SK-N-SH (cell line): ENCODE results near the gene BLID. TPM values are rescaled to one million over a fixed set of nuclear protein-coding genes. Genes with fewer than 3 reads are reported as not detected.
A peak's percentile ranks its signal among the peaks of the same experiment; 100 is the strongest.

ENCODE experiments used
- CTCF ChIA-PET: fragments of 300-600, 350-600 bp; formaldehyde crosslinking; extraction: SDS; loops from one replicate; lab custom pipeline; 2021; lab: Yijun Ruan, JAX
- POLR2A ChIA-PET: fragments of 350-600 bp; sonication (Branson Sonifier 250); formaldehyde crosslinking; extraction: SDS; loops from one replicate; lab custom pipeline; 2020; ENCODE audit warnings: antibody characterized with exemption, inconsistent platforms; lab: Yijun Ruan, JAX
- DNase-seq: peaks from one replicate; pipeline ENCODE4 v3.0.0; 2012
- H2AFZ ChIP-seq: fragments of 200-600 bp; sonication (generic); 2 replicates; pipeline ENCODE4 v1.8.1; 2016; ENCODE audit warnings: antibody characterized with exemption, mild to moderate bottlenecking, low read depth
- H3F3A ChIP-seq: fragments of 200-600 bp; sonication (generic); replicated peaks from 2 replicates; pipeline ENCODE3; 2016; ENCODE audit warnings: antibody characterized with exemption, mild to moderate bottlenecking; ENCODE audit not compliant: insufficient read depth
- H3K27ac ChIP-seq, 2 experiments: fragments of 200-500 bp in 1 of 2; fragments of 200-600 bp in 1 of 2; sonication (Bioruptor generic) in 1 of 2; sonication (generic), shearing (Covaris generic) in 1 of 2; 2 replicates each; pipeline versions ENCODE4 v1.5.1 to v1.6.1; 2014 to 2016; ENCODE audit warnings: low read depth in 2 of 2, inconsistent platforms in 1 of 2, low read length in 1 of 2, mild to moderate bottlenecking in 1 of 2, mixed read lengths in 1 of 2
- H3K27me3 ChIP-seq: fragments of 200-600 bp; sonication (generic), shearing (Covaris generic); 2 replicates; pipeline ENCODE4 v1.6.1; 2016; ENCODE audit warnings: mixed run types; ENCODE audit not compliant: insufficient read depth
- H3K36me3 ChIP-seq, 2 experiments: fragments of 200-500 bp in 1 of 2; fragments of 200-600 bp in 1 of 2; sonication (Bioruptor generic) in 1 of 2; sonication (generic) in 1 of 2; replicated peaks in 1 of 2; 2 replicates each; pipeline versions ENCODE3 to v1.5.1; 2014 to 2016; ENCODE audit warnings: low read length in 1 of 2, mild to moderate bottlenecking in 1 of 2; ENCODE audit not compliant: insufficient read depth in 2 of 2, control insufficient read depth in 1 of 2
- H3K4me1 ChIP-seq, 2 experiments: fragments of 200-500 bp in 1 of 2; fragments of 200-600 bp in 1 of 2; sonication (Bioruptor generic) in 1 of 2; sonication (generic), shearing (Covaris generic) in 1 of 2; 2 replicates each; pipeline versions ENCODE4 v1.5.1 to v1.6.1; 2014 to 2016; ENCODE audit warnings: low read depth in 1 of 2, low read length in 1 of 2, mixed run types in 1 of 2; ENCODE audit not compliant: insufficient read depth in 2 of 2, control insufficient read depth in 1 of 2
- H3K4me2 ChIP-seq: fragments of 200-600 bp; sonication (generic), shearing (Covaris generic); 2 replicates; pipeline ENCODE4 v1.6.1; 2017; ENCODE audit warnings: mixed run types
- H3K4me3 ChIP-seq, 2 experiments: fragments of 200-500 bp in 1 of 2; fragments of 200-600 bp in 1 of 2; sonication (Bioruptor generic) in 1 of 2; sonication (generic), shearing (Covaris generic) in 1 of 2; 2 replicates each; pipeline versions ENCODE4 v1.5.1 to v1.8.1; 2014 to 2016; ENCODE audit warnings: low read depth in 2 of 2, inconsistent platforms in 1 of 2, low read length in 1 of 2, mild to moderate bottlenecking in 1 of 2, mixed read lengths in 1 of 2, moderate library complexity in 1 of 2
- H3K79me2 ChIP-seq: fragments of 200-600 bp; sonication (generic); 2 replicates; pipeline ENCODE4 v1.8.1; 2017; ENCODE audit warnings: mild to moderate bottlenecking; ENCODE audit not compliant: insufficient read depth
- H3K9ac ChIP-seq: fragments of 200-600 bp; sonication (generic); 2 replicates; pipeline ENCODE4 v1.6.1; 2017; ENCODE audit warnings: mixed run types
- H3K9me2 ChIP-seq: fragments of 200-600 bp; sonication (generic); 2 replicates; pipeline ENCODE4 v1.6.1; 2017; ENCODE audit warnings: mixed run types
- H3K9me3 ChIP-seq: fragments of 200-600 bp; sonication (generic); 2 replicates; pipeline ENCODE4 v1.6.1; 2017; ENCODE audit warnings: mixed run types, mild to moderate bottlenecking, moderate library complexity
- H4K20me1 ChIP-seq: fragments of 200-600 bp; sonication (generic); 2 replicates; pipeline ENCODE4 v1.6.1; 2017; ENCODE audit warnings: mild to moderate bottlenecking, mixed run types; ENCODE audit not compliant: insufficient read depth
- CHD2 ChIP-seq: fragments of 150-350 bp; IDR thresholded peaks from 2 replicates; pipeline ENCODE4 v1.6.1; 2018; ENCODE audit warnings: low read length; ENCODE audit not compliant: partially characterized antibody
- ELF1 ChIP-seq: IDR thresholded peaks from 2 replicates; pipeline ENCODE4 v1.4.0; 2012
- FOXM1 ChIP-seq: IDR thresholded peaks from 2 replicates; pipeline ENCODE4 v1.4.0; 2012; ENCODE audit warnings: low read depth, mild to moderate bottlenecking
- GATA2 ChIP-seq: sonication (generic); formaldehyde crosslinking; IDR thresholded peaks from 2 replicates; pipeline ENCODE4 v1.5.0; 2020; ENCODE audit warnings: mild to moderate bottlenecking, missing genetic modification reagents
- JUND ChIP-seq: IDR thresholded peaks from 2 replicates; pipeline ENCODE4 v1.4.0; 2012
- POLR2AphosphoS5 ChIP-seq: IDR thresholded peaks from 2 replicates; pipeline ENCODE4 v1.6.1; 2012; ENCODE audit warnings: low read depth, low read length
- RAD21 ChIP-seq: IDR thresholded peaks from 2 replicates; pipeline ENCODE4 v1.6.1; 2012; ENCODE audit warnings: mild to moderate bottlenecking, low read length
- RXRA ChIP-seq: IDR thresholded peaks from 2 replicates; pipeline ENCODE4 v1.4.0; 2012; ENCODE audit warnings: low read depth, mild to moderate bottlenecking, borderline replicate concordance
- SMC3 ChIP-seq: IDR thresholded peaks from 2 replicates; pipeline ENCODE4 v1.6.1; 2012; ENCODE audit warnings: low read depth, low read length, improper control_type of control experiment
- TAF1 ChIP-seq: IDR thresholded peaks from 2 replicates; pipeline ENCODE4 v1.6.1; 2012; ENCODE audit warnings: low read depth, mild to moderate bottlenecking, low read length, moderate library complexity, borderline replicate concordance
- TCF12 ChIP-seq: IDR thresholded peaks from 2 replicates; pipeline ENCODE4 v1.4.0; 2012
- YY1 ChIP-seq: IDR thresholded peaks from 2 replicates; pipeline ENCODE4 v1.4.0; 2012; ENCODE audit warnings: low read depth, mild to moderate bottlenecking
- WGBS: methylation state at CpG from one replicate; pipeline ENCODE4 v1.1.6; 2017; ENCODE audit warnings: low lambda C conversion rate; 5-methylcytosine and 5-hydroxymethylcytosine counted together
- polyA plus RNA-seq, 3 experiments: library from polyadenylated mRNA; depleted of rRNA; stranded (reverse); fragments of >200 nt; gene quantifications; 2 replicates each; pipeline ENCODE4 v1.2.3, GENCODE V29; 2012
- TF ChIP-seq, protein P1 (sequence below): fragments of 200-600 bp; sonication (generic); IDR thresholded peaks from 2 replicates; pipeline ENCODE4 v1.6.1; 2017; ENCODE audit warnings: antibody characterized with exemption, mild to moderate bottlenecking, moderate library complexity
- TF ChIP-seq, protein P2 (sequence below): fragments of 150-350 bp; IDR thresholded peaks from 2 replicates; pipeline ENCODE4 v1.6.1; 2016; ENCODE audit warnings: mild to moderate bottlenecking, low read depth, low read length
- TF ChIP-seq, protein P3 (sequence below): IDR thresholded peaks from 2 replicates; pipeline ENCODE4 v1.4.0; 2012; ENCODE audit warnings: low read depth, borderline replicate concordance
- TF ChIP-seq, protein P4 (sequence below): IDR thresholded peaks from 2 replicates; pipeline ENCODE4 v1.4.0; 2012; ENCODE audit warnings: low read depth
- TF ChIP-seq, protein P5 (sequence below): IDR thresholded peaks from 2 replicates; pipeline ENCODE4 v1.6.1; 2012; ENCODE audit warnings: mild to moderate bottlenecking, low read depth, low read length, moderate library complexity

Gene BLID
- polyA plus RNA-seq, 1 of the 3 experiments (the other 2 are of a cell fraction) = not detected

DNA sequence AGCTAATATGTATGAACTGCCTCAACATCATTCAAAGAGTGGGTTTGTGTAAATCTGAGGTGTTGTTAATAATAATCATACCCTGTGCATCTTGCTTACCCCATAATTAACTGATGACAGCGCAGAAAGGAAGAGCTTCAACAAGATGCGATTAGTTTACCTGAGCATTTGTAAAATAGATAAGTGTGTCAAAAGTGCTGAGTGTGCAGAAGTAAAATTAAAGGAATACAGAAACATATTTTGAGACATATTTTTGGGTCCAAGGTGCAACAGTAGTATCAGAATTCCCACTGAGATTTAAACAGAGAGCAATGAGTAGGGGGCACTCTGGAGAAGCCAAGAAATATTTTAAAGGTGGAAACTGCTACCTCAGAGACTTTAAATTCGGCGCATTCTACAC, 6.1 kb downstream of the BLID start:
- TF ChIP-seq CHD2 (no peak), TAF1 (no peak), JUND (no peak), SMC3 (no peak), YY1 (no peak), FOXM1 (no peak), POLR2AphosphoS5 (no peak), TCF12 (no peak)
- TF ChIP-seq, protein P1, sequence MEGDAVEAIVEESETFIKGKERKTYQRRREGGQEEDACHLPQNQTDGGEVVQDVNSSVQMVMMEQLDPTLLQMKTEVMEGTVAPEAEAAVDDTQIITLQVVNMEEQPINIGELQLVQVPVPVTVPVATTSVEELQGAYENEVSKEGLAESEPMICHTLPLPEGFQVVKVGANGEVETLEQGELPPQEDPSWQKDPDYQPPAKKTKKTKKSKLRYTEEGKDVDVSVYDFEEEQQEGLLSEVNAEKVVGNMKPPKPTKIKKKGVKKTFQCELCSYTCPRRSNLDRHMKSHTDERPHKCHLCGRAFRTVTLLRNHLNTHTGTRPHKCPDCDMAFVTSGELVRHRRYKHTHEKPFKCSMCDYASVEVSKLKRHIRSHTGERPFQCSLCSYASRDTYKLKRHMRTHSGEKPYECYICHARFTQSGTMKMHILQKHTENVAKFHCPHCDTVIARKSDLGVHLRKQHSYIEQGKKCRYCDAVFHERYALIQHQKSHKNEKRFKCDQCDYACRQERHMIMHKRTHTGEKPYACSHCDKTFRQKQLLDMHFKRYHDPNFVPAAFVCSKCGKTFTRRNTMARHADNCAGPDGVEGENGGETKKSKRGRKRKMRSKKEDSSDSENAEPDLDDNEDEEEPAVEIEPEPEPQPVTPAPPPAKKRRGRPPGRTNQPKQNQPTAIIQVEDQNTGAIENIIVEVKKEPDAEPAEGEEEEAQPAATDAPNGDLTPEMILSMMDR = no peak
- TF ChIP-seq, protein P2, sequence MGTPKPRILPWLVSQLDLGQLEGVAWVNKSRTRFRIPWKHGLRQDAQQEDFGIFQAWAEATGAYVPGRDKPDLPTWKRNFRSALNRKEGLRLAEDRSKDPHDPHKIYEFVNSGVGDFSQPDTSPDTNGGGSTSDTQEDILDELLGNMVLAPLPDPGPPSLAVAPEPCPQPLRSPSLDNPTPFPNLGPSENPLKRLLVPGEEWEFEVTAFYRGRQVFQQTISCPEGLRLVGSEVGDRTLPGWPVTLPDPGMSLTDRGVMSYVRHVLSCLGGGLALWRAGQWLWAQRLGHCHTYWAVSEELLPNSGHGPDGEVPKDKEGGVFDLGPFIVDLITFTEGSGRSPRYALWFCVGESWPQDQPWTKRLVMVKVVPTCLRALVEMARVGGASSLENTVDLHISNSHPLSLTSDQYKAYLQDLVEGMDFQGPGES = no peak
- Histone ChIP-seq H3K27ac (peak overlapping the region in 1 of 2 experiments; percentile 94; a peak in 1 of 4 replicates), H4K20me1 (peaks cover 93% of the 10 kb centered on the region), H3K9me3 (no peaks in the 10 kb centered on the region), H3K9ac (no peak overlapping the region), H3K27me3 (no peaks in the 10 kb centered on the region), H3F3A (peaks cover 72% of the 10 kb centered on the region), H3K4me3 (no peak overlapping the region), H3K4me2 (no peak overlapping the region), H3K79me2 (peaks cover 100% of the 10 kb centered on the region), H3K9me2 (no peaks in the 10 kb centered on the region), H3K4me1 (peaks cover 8 to 58% of the 10 kb centered on the region in 2 experiments), H3K36me3 (peaks cover 5 to 72% of the 10 kb centered on the region in 2 experiments), H2AFZ (no peak overlapping the region)
- CTCF ChIA-PET = no interaction called here
- POLR2A ChIA-PET = no interaction called here
- WGBS = 94% methylated on average over 4 of the region's 4 CpGs
- DNase-seq = no peak

DNA sequence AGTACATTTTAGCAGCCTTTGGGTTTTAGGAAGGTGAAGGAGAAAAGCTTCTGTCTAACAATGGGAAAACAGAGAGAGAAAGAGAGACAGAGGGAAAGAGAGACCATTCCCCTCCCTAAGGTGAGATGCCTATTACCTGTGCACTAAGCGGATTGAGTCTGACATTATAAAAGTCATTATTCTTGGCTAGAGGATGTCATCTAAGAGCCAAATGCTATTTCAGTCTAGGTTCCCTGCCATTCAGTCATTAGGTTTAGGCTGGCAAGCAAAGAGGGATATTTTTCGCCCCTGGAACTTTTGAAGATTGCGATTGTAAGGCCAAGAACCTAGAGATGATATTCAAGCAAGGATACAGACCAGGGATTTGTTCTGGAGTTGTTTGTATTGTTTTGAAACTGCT, 7.2 kb downstream of the BLID start:
- no peak overlapping the region for H3K4me3 ChIP-seq
- H3K27me3 ChIP-seq = no peaks in the 10 kb centered on the region
- H3K9me3 ChIP-seq = no peaks in the 10 kb centered on the region
- 95% methylated on average over 3 of the region's 3 CpGs for WGBS
- H2AFZ ChIP-seq = no peak overlapping the region
- H3K9me2 ChIP-seq = no peaks in the 10 kb centered on the region
- no peak overlapping the region for H3K9ac ChIP-seq
- peaks cover 93% of the 10 kb centered on the region for H4K20me1 ChIP-seq
- no peak overlapping the region for H3K4me2 ChIP-seq
- peaks cover 100% of the 10 kb centered on the region for H3K79me2 ChIP-seq
- ChIA-PET POLR2A (no interaction called here), CTCF (interaction anchor here (0.5 to 3.5 kb wide), 19 partner anchors 8 to 783 kb away, joined by 3 to 21 read pairs (median 4); no protein-coding TSS in a partner anchor)
- no peak for DNase-seq
- H3K4me1 ChIP-seq = peaks cover 8 to 69% of the 10 kb centered on the region in 2 experiments
- peaks cover 72% of the 10 kb centered on the region for H3F3A ChIP-seq
- peaks cover 0 to 68% of the 10 kb centered on the region in 2 experiments for H3K36me3 ChIP-seq
- H3K27ac ChIP-seq = peak overlapping the region in 1 of 2 experiments; percentile 94; a peak in 2 of 4 replicates
- no peak for TF ChIP-seq GATA2
- TF ChIP-seq, protein P3, sequence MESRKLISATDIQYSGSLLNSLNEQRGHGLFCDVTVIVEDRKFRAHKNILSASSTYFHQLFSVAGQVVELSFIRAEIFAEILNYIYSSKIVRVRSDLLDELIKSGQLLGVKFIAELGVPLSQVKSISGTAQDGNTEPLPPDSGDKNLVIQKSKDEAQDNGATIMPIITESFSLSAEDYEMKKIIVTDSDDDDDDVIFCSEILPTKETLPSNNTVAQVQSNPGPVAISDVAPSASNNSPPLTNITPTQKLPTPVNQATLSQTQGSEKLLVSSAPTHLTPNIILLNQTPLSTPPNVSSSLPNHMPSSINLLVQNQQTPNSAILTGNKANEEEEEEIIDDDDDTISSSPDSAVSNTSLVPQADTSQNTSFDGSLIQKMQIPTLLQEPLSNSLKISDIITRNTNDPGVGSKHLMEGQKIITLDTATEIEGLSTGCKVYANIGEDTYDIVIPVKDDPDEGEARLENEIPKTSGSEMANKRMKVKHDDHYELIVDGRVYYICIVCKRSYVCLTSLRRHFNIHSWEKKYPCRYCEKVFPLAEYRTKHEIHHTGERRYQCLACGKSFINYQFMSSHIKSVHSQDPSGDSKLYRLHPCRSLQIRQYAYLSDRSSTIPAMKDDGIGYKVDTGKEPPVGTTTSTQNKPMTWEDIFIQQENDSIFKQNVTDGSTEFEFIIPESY = no peak
- no peak for TF ChIP-seq RAD21
- TF ChIP-seq RXRA = no peak
- TF ChIP-seq, protein P4, sequence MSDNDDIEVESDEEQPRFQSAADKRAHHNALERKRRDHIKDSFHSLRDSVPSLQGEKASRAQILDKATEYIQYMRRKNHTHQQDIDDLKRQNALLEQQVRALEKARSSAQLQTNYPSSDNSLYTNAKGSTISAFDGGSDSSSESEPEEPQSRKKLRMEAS = no peak
- no peak for TF ChIP-seq ELF1
- TF ChIP-seq TCF12 = no peak
- TF ChIP-seq, protein P5, sequence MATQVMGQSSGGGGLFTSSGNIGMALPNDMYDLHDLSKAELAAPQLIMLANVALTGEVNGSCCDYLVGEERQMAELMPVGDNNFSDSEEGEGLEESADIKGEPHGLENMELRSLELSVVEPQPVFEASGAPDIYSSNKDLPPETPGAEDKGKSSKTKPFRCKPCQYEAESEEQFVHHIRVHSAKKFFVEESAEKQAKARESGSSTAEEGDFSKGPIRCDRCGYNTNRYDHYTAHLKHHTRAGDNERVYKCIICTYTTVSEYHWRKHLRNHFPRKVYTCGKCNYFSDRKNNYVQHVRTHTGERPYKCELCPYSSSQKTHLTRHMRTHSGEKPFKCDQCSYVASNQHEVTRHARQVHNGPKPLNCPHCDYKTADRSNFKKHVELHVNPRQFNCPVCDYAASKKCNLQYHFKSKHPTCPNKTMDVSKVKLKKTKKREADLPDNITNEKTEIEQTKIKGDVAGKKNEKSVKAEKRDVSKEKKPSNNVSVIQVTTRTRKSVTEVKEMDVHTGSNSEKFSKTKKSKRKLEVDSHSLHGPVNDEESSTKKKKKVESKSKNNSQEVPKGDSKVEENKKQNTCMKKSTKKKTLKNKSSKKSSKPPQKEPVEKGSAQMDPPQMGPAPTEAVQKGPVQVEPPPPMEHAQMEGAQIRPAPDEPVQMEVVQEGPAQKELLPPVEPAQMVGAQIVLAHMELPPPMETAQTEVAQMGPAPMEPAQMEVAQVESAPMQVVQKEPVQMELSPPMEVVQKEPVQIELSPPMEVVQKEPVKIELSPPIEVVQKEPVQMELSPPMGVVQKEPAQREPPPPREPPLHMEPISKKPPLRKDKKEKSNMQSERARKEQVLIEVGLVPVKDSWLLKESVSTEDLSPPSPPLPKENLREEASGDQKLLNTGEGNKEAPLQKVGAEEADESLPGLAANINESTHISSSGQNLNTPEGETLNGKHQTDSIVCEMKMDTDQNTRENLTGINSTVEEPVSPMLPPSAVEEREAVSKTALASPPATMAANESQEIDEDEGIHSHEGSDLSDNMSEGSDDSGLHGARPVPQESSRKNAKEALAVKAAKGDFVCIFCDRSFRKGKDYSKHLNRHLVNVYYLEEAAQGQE = no peak
- no peak for TF ChIP-seq YY1
- TF ChIP-seq, protein P1 = no peak
